ENCODE results near the gene SH3GLB1. TPM values are rescaled to one million over a fixed set of nuclear protein-coding genes. Genes with fewer than 3 reads are reported as not detected.

SH3GLB1 gene
- total and polyA plus RNA-seq, 4 donors, result 26.4 to 103 (median 65.4) TPM

DNA sequence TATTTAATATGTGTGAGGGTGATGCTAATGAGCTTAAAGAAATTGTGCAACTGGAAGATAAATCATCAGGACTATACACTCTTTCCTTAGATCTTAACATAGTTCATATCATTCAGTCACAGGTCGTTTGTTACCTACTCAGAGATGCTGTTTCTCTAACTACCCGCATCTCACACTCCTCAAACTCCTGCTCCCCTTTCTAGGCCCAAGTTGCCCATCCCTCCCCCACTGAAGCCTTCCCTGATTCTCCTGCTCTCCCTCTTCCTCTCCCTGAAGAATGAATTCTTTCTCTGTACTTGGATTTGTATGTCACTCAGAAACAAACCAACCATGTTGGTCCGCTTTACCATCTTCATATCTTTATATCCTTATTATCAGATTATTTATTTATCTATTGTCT lies 9.1 kb downstream of the SH3GLB1 start:
- ATAC-seq (ENCODE audit: low FRiP score) (no peak), DNase-seq (no peak)
- no peak overlapping the region for H3K27ac ChIP-seq (ENCODE audit: low read depth in 1 of 2, low read length in 2 of 2)
- no peaks in the 10 kb centered on the region for H3K9me3 ChIP-seq (ENCODE audit: control insufficient read depth, low read length)
- intact Hi-C loops (cut with DNase I), result no loop called here
- no peaks in the 10 kb centered on the region for H3K27me3 ChIP-seq (ENCODE audit: control insufficient read depth in 1 of 2, insufficient read depth in 2 of 2, low read length in 1 of 2)
- peaks cover 2 to 5% of the 10 kb centered on the region in 2 donors for H3K4me1 ChIP-seq (ENCODE audit: control insufficient read depth in 1 of 2, insufficient read depth in 2 of 2, low read length in 2 of 2)
- WGBS, 2 donors, result 81 to 88% methylated on average over 3 of the region's 3 CpGs
- H3K36me3 ChIP-seq (ENCODE audit: control insufficient read depth in 1 of 2, insufficient read depth in 2 of 2, low read length in 1 of 2), result no peaks in the 10 kb centered on the region
- H3K4me3 ChIP-seq (ENCODE audit: low read length in 2 of 2), result no peak overlapping the region

DNA sequence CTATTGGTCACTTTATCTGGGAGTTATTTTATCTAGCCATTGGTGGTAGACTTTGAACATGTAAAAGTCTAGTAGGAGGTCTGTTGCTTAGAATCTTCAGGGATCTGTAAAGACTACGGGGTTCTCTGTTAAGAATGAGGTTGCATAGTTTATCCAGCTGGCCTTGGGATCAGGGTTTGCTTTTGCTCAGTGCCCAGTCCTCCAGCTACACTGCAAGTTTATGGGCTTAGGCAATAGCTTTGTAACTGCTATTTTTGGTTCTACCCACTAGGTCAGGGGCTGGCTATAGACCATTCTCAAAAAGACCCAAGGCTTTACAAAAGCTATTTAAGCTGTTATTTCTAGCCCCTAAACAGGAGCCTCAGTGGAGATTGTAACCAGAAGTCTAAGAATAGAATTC lies 9.8 kb downstream of the SH3GLB1 start:
- Histone ChIP-seq H3K4me3 (ENCODE audit: low read length in 2 of 2) (peak overlapping the region in 1 of 2 donors; percentile 10), H3K36me3 (ENCODE audit: control insufficient read depth in 1 of 2, insufficient read depth in 2 of 2, low read length in 1 of 2) (no peaks in the 10 kb centered on the region), H3K27me3 (ENCODE audit: control insufficient read depth in 1 of 2, insufficient read depth in 2 of 2, low read length in 1 of 2) (no peaks in the 10 kb centered on the region), H3K9me3 (ENCODE audit: control insufficient read depth, low read length) (no peaks in the 10 kb centered on the region), H3K27ac (ENCODE audit: low read depth in 1 of 2, low read length in 2 of 2) (no peak overlapping the region), H3K4me1 (ENCODE audit: control insufficient read depth in 1 of 2, insufficient read depth in 2 of 2, low read length in 2 of 2) (peaks cover 2 to 5% of the 10 kb centered on the region in 2 donors)
- ATAC-seq (ENCODE audit: low FRiP score), result no peak
- intact Hi-C loops (cut with DNase I), result no loop called here
- no peak for DNase-seq
- 5 to 9% methylated on average over 1 of the region's 1 CpG for WGBS, 2 donors

DNA sequence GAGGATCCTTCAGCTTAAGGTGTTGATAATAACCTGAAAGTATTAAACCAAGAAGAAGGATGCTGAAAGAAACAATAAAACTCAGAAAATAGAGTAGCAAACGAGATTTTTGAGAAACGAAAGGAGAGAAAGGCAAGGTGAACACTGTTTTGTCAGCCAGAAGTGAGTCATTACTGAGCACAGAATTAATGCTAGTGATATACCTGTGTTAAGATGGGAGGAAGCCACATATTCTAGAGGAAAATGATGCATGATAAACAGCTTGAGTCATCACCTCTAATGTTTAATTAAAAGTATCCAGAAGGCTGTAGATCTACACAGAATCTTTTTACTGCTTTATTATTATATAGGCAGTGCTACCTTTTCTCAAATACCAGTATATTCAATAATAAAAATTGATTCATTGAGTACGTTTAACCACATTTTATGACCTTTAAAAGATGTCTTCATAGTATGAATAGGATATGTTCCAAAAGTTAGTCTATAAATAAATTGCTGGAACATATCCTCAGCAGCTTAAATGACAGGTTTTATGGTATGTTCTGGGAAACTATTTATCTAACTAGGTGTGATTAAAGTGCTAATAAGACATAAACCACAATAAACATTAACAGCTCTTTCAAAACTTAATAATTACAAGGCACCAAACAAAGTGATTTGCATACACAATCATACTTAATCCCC lies 10.3 kb downstream of the SH3GLB1 start:
- ATAC-seq (ENCODE audit: low FRiP score), result no peak

DNA sequence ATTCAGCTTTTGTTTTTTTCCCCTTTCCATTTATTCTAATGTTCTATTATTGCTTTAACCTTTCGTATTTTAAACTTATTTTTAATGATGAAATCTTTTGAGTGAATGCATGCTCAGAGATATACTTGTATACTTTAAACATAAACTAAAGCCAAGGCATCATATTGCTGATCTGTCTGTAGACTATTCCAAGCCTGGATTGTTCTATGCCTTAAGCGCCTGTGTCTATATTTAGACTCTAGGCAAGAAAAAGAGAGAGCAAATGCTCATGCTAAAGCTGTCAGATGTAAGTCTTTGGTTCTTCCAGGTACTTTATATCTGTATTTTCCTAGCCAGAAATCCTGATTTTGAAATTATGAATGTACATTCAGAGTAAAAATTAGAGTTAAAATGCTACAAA lies 14.4 kb downstream of the SH3GLB1 start:
- Histone ChIP-seq H3K4me1 (ENCODE audit: control insufficient read depth in 1 of 2, insufficient read depth in 2 of 2, low read length in 2 of 2) (peaks cover 0 to 3% of the 10 kb centered on the region in 2 donors), H3K27me3 (ENCODE audit: control insufficient read depth in 1 of 2, insufficient read depth in 2 of 2, low read length in 1 of 2) (no peaks in the 10 kb centered on the region), H3K27ac (ENCODE audit: low read depth in 1 of 2, low read length in 2 of 2) (no peak overlapping the region), H3K36me3 (ENCODE audit: control insufficient read depth in 1 of 2, insufficient read depth in 2 of 2, low read length in 1 of 2) (peaks cover 0 to 1% of the 10 kb centered on the region in 2 donors), H3K9me3 (ENCODE audit: control insufficient read depth, low read length) (no peaks in the 10 kb centered on the region), H3K4me3 (ENCODE audit: low read length in 2 of 2) (no peak overlapping the region)
- ATAC-seq (ENCODE audit: low FRiP score), result no peak
- no peak for DNase-seq
- intact Hi-C loops (cut with DNase I), result no loop called here
- WGBS, 2 donors, result 24 to 26% methylated on average over 2 of the region's 2 CpGs

More for the DNA sequence above, 10.3 kb downstream of the SH3GLB1 start:
- peaks cover 2 to 4% of the 10 kb centered on the region in 2 donors for H3K4me1 ChIP-seq (ENCODE audit: control insufficient read depth in 1 of 2, insufficient read depth in 2 of 2, low read length in 2 of 2)
- intact Hi-C loops (cut with DNase I), result no loop called here
- WGBS, 2 donors, result 5 to 6% methylated on average over 3 of the region's 3 CpGs
- no peaks in the 10 kb centered on the region for H3K9me3 ChIP-seq (ENCODE audit: control insufficient read depth, low read length)
- H3K27ac ChIP-seq (ENCODE audit: low read depth in 1 of 2, low read length in 2 of 2), result no peak overlapping the region
- H3K27me3 ChIP-seq (ENCODE audit: control insufficient read depth in 1 of 2, insufficient read depth in 2 of 2, low read length in 1 of 2), result no peaks in the 10 kb centered on the region
- H3K4me3 ChIP-seq (ENCODE audit: low read length in 2 of 2), result peak overlapping the region in 1 of 2 donors; percentile 10
- DNase-seq, result no peak
- H3K36me3 ChIP-seq (ENCODE audit: control insufficient read depth in 1 of 2, insufficient read depth in 2 of 2, low read length in 1 of 2), result no peaks in the 10 kb centered on the region

DNA sequence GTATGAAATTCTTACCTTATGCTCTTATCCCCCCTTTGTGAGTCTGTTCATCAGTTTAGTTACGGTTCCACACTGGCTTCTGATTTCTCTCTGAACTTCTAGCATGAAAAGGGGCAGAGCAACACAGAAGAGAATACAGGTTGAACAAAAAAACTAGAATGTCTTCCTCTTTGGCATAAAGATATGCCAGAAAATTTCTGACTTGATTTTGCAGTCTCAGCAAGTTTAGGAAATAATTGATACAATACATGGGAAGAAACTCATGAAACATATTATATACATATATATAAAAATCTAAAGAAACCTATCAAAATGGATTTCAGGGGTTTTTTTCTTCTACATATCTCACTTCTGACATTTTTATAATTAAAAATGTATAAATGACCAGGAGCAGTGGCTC lies 27.0 kb downstream of the SH3GLB1 start:
- H3K27ac ChIP-seq (ENCODE audit: low read depth in 1 of 2, low read length in 2 of 2), result no peak overlapping the region
- H3K36me3 ChIP-seq (ENCODE audit: control insufficient read depth in 1 of 2, insufficient read depth in 2 of 2, low read length in 1 of 2), result peaks cover 4 to 7% of the 10 kb centered on the region in 2 donors
- DNase-seq, result no peak
- no peak overlapping the region for H3K4me3 ChIP-seq (ENCODE audit: low read length in 2 of 2)
- WGBS, 2 donors, result 93 to 94% methylated on average over 1 of the region's 1 CpG
- intact Hi-C loops (cut with DNase I), result no loop called here
- H3K9me3 ChIP-seq (ENCODE audit: control insufficient read depth, low read length), result no peaks in the 10 kb centered on the region
- H3K4me1 ChIP-seq (ENCODE audit: control insufficient read depth in 1 of 2, insufficient read depth in 2 of 2, low read length in 2 of 2), result no peaks in the 10 kb centered on the region
- ATAC-seq (ENCODE audit: low FRiP score), result no peak
- H3K27me3 ChIP-seq (ENCODE audit: control insufficient read depth in 1 of 2, insufficient read depth in 2 of 2, low read length in 1 of 2), result no peaks in the 10 kb centered on the region

DNA sequence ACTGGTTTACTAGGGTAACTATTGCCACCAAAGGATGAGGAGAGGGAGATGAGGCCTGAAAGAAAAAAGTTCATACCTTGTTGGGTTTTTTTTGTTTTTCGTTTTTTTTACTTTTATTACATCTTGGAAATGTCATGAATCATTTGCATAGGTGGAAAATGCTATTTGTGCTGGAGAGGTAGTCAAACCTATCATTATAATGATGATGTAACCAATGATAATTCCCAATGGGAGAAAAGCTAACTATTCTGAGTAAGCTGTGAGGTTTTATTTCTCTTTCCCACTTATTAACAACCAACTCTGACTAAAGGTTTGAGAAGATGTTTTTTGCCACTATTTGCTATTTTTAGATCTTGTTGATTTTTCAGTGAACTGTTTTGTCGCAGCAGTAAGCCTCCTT lies 29.0 kb downstream of the SH3GLB1 start:
- H3K27ac ChIP-seq (ENCODE audit: low read depth in 1 of 2, low read length in 2 of 2), result no peak overlapping the region
- 24 to 26% methylated on average over 2 of the region's 2 CpGs for WGBS, 2 donors
- no peaks in the 10 kb centered on the region for H3K4me1 ChIP-seq (ENCODE audit: control insufficient read depth in 1 of 2, insufficient read depth in 2 of 2, low read length in 2 of 2)
- H3K4me3 ChIP-seq (ENCODE audit: low read length in 2 of 2), result no peak overlapping the region
- ATAC-seq (ENCODE audit: low FRiP score) (no peak), DNase-seq (no peak)
- H3K36me3 ChIP-seq (ENCODE audit: control insufficient read depth in 1 of 2, insufficient read depth in 2 of 2, low read length in 1 of 2), result peaks cover 4 to 11% of the 10 kb centered on the region in 2 donors
- H3K9me3 ChIP-seq (ENCODE audit: control insufficient read depth, low read length), result no peaks in the 10 kb centered on the region
- intact Hi-C loops (cut with DNase I), result no loop called here
- no peaks in the 10 kb centered on the region for H3K27me3 ChIP-seq (ENCODE audit: control insufficient read depth in 1 of 2, insufficient read depth in 2 of 2, low read length in 1 of 2)

DNA sequence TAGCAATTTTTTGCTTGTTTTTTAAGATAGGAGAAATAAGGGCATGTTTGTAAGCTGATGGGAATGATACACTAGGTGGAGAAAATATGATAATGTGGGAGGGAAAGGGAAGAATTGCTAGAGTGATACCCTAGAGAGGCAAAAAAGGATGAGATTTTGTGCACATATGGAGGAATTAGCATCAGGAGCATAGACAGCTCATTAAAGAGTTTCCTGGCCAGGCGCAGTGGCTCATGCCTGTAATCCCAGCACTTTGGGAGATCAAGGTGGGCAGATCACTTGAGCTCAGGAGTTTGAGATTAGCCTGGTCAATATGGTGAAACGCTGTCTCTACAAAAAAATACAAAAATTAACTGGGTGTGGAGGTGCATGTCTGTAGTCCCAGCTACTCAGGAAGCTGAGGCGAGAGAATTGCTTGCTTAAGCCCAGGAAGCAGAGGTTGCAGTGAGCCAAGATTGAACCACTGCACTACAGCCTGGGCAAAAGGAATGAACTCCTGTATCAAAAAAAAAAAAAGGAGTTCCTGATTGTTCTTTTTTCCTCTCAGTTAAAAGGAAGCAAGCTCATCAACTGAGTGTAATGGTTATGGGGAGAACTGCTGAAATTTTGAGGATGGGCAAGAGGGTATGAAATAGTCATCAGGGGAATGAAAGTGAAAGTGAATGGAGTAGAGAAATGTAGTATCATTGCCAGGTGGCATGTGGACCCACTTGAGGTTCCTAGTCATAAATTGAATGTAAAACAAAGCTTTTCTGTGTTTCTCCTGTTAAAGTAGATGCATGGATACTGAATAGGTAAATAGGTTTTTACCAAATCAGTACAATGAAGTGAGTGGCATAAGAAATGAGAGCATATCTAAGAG lies 35.5 kb downstream of the SH3GLB1 start:
- DNase-seq (no peak), ATAC-seq (ENCODE audit: low FRiP score) (no peak)
- Histone ChIP-seq H3K27me3 (ENCODE audit: control insufficient read depth in 1 of 2, insufficient read depth in 2 of 2, low read length in 1 of 2) (no peaks in the 10 kb centered on the region), H3K9me3 (ENCODE audit: control insufficient read depth, low read length) (no peaks in the 10 kb centered on the region), H3K4me3 (ENCODE audit: low read length in 2 of 2) (no peak overlapping the region), H3K27ac (ENCODE audit: low read depth in 1 of 2, low read length in 2 of 2) (no peak overlapping the region), H3K4me1 (ENCODE audit: control insufficient read depth in 1 of 2, insufficient read depth in 2 of 2, low read length in 2 of 2) (no peaks in the 10 kb centered on the region), H3K36me3 (ENCODE audit: control insufficient read depth in 1 of 2, insufficient read depth in 2 of 2, low read length in 1 of 2) (peaks cover 2 to 11% of the 10 kb centered on the region in 2 donors)
- WGBS, 2 donors, result 64 to 71% methylated on average over 3 of the region's 3 CpGs
- intact Hi-C loops (cut with DNase I), result loop anchor here (5.0 kb wide), 2 partner anchors 33 to 268 kb away; no protein-coding TSS in a partner anchor

DNA sequence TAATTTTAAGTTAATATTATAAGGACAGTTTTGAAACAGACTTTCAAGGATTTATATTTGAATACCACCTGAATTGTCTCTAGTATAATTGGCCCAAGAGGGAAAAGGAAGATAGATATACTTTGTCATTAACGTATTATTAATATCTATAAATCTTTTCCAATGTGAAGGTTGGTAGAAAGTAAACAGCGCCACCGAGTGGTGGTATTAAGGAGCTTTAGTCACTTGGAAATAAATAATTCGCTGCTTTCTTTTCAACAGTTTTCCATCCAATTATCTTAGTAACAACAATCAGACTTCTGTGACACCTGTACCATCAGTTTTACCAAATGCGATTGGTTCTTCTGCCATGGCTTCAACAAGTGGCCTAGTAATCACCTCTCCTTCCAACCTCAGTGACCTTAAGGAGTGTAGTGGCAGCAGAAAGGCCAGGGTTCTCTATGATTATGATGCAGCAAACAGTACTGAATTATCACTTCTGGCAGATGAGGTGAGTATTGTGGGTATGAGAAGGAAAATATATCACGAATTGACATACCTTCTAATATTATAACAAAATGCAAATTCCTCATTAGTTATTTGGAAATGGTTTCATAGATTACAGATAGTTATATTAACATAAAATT lies 37.7 kb downstream of the SH3GLB1 start:
- H3K9me3 ChIP-seq (ENCODE audit: control insufficient read depth, low read length), result no peaks in the 10 kb centered on the region
- no peak for DNase-seq
- 40 to 43% methylated on average over 6 of the region's 6 CpGs for WGBS, 2 donors
- no peaks in the 10 kb centered on the region for H3K27me3 ChIP-seq (ENCODE audit: control insufficient read depth in 1 of 2, insufficient read depth in 2 of 2, low read length in 1 of 2)
- no peak overlapping the region for H3K27ac ChIP-seq (ENCODE audit: low read depth in 1 of 2, low read length in 2 of 2)
- no peaks in the 10 kb centered on the region for H3K4me1 ChIP-seq (ENCODE audit: control insufficient read depth in 1 of 2, insufficient read depth in 2 of 2, low read length in 2 of 2)
- ATAC-seq (ENCODE audit: low FRiP score), result no peak
- peaks cover 0 to 4% of the 10 kb centered on the region in 2 donors for H3K36me3 ChIP-seq (ENCODE audit: control insufficient read depth in 1 of 2, insufficient read depth in 2 of 2, low read length in 1 of 2)
- H3K4me3 ChIP-seq (ENCODE audit: low read length in 2 of 2), result no peak overlapping the region
- intact Hi-C loops (cut with DNase I), result loop anchor here (5.0 kb wide), 2 partner anchors 35 to 270 kb away; no protein-coding TSS in a partner anchor

All from aorta (tissue), 5 donors.